DMS153 treated with DMSO at 0.1 percent for 48 hours (cell line): ENCODE measurements around the gene RPS18.

Experiments
- DNase-seq: peaks from one replicate; lab custom pipeline; 2025; ENCODE audit not compliant: unreplicated experiment; lab: John Stamatoyannopoulos, UW

The RPS18 gene

DNA sequence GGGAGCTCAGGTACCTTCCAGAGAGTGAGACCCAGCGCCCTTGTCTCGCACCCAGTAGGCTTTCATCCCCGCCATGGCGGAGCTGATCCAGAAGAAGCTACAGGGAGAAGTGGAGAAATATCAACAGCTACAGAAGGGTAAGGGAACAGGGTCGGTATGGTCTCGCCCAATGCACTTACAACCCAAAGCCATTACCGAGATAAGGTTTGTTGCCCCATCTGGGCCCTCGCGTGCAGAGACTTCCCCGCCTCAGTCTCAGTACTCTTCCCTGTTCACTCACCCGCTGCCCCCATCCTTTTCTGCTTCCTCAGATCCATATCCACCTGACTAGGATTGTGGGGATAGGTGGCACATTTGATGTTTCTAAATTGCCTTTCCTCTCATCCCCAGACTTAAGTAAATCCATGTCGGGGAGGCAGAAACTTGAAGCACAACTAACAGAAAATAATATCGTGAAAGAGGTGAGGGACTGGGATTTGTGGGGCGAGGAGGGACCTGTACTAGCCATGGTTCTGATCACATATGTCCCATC is 18.0 kb downstream of the RPS18 start:
- DNase-seq: no peak

DNA sequence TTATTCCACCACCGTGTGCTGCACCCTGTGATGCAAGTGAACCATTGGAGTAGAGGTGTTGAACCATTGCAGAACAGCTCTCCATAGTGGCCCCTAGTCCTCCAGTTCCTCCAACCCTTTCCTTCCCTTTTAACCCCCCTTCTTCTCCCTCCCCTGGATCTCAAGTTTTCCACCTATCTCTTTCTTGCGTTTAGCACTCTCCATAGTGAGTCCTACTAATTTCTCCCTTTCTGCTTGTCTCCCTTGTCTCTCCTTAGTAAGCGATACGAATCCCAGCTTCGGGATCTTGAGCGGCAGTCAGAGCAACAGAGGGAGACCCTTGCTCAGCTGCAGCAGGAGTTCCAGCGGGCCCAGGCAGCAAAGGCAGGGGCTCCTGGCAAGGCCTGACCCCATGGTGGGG is 18.6 kb downstream of the RPS18 start:
- no peak for DNase-seq

DNA sequence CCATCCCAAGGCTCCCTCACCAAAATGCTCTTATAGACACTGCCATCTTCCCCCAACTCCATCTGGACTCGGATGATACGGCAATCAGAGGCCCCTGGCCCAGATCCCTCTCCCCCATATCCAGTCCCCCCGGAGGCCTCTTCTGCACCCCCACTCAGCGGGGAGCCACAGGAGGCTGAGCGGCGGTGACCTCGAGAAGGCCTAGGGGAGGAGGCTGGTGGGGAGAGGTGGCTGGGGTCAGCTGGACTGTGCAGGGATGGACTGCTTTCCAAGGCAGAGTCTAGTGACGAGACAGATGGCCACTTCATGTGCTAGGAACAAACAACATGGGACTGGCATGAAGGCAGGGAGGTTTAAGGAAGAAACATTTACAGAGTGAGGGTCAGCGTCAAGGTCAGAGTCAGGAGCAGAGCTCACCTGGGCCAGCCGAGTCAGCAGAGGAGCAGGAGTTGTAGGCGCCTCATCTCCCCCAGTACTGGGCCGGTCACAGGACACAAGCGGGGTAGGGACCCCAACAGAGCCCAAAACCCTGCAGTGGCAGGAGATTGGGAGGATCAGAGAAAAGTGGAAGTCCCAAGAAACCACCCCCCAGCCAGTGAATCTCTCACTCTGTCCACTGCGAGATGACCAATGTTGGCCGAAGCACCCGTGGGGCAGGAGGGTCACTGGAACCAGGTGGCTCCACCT is 21.3 kb downstream of the RPS18 start:
- no peak for DNase-seq

DNA sequence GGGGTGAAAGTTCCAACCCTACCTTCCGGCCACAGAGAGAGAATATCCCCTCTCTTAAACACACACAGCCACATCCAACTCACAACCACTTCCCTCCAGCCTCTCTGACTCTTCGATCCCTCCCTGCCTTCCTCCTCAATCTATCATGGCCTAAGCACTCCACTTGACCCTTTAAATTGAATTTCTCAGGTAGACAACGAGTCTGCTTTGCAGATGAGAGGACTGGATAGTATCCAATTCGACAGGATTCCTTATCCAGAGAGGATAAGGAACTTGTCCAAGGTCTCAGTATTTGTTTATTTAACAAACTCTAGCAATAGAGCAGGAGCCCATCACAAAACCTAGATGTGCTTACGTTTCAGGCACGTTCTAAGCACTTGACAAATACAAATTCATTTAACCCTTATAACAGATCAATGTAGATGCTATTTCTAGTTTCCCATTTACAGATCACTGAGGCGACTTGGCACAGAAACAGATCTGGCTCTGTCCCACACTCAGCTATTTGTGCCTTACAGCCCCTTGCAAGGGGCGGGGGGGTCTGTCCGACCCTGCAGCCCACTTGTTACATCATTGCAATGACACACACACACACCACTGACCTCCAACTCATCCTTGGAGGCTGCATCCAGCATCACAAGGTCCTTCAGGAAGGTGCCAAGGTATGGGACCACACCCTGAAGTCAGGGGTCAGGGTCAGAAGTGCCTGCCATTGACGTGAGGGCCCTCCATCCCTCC is 22.4 kb downstream of the RPS18 start:
- no peak for DNase-seq

DNA sequence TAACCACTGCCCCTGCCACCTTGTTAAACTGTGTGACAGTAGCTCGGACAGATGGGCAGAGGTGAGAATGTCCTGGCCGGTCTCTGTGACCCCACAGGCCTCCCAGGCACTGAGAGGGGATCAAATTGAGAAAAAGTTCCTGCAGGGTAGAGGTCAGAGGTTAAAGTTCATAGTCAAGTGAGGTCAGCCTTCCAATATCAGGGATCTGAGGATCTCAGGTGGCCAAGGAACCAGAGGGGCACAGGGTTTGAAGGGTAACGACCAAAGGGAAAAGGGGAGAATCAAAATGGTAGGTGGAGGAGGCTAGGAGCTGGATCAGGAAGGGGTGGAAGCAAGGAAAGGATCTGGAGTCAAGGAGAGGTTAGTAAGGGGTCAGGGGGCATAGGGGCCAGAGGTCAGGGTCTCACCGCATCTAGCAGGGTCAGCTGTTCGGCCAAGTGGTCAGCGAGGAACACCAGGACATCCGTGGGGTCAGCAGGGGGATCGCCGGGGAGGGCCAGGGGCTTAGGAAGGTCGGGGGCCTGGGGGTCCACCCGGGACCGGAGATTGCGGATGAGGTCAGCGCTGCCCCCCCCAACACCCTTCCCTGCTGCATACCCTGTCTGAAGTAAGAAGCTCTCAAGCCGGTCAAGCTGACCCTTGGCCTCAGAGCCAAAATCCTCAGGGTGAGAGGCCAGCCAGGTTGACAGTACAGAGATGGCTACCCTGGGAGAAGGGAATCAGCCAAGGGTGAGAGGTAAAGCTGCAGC is 23.9 kb downstream of the RPS18 start:
- DNase-seq: no peak

DNA sequence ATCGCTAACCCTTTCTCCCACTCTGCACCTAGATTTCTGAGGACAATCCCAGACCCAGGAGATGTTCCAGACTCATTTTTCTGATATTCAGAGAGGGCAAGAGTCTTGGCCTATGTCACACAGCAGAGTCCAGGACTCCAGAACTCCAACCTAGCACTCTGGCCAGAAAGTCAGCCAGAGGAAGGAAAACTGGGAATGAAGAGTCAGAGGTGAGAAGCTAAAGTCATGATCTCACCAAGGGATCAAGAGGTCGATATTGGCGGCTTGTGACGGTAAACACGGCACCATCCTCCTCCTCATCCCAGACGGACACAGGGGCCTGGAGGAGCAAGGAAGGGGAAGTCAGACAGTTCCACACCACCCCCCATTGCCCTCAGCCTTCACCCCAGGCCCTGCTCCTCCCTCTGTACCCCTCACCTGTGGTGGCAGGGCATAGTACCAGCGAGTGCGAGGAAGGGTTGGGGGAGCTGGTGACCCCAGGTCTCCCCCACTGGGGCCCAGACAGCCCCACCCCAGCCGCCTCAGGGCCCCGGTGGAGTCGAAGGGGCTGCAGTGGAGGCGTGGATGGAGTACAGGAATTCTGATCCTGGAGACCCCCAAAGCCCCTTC is 25.0 kb downstream of the RPS18 start:
- no peak for DNase-seq

DNA sequence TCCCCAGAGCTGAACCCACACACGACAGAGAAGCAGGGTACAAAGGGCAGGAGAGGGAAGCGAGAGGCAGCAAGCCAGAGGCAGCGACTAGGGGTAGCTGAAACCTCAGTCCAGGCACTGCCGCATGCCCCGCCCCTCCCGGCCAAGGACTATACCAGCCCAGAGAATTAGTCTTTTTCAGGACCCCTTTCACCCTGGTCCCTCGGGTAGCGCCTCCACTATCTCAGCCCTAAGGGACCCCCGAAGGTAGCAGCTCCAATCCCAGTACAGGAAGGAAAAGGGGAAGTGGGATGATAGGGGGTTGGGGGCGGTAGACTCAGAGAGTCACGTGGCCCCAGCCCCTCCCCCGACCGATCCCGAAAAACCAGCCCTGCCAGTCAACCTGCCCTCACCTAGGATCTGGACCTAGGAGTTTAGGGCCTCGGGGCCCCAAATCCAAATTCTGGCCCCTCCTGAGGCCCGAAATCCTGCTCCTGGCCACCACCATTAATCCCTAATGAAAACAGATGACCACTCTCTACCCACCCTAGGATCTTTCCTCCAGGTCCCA is 25.6 kb downstream of the RPS18 start:
- no peak for DNase-seq

DNA sequence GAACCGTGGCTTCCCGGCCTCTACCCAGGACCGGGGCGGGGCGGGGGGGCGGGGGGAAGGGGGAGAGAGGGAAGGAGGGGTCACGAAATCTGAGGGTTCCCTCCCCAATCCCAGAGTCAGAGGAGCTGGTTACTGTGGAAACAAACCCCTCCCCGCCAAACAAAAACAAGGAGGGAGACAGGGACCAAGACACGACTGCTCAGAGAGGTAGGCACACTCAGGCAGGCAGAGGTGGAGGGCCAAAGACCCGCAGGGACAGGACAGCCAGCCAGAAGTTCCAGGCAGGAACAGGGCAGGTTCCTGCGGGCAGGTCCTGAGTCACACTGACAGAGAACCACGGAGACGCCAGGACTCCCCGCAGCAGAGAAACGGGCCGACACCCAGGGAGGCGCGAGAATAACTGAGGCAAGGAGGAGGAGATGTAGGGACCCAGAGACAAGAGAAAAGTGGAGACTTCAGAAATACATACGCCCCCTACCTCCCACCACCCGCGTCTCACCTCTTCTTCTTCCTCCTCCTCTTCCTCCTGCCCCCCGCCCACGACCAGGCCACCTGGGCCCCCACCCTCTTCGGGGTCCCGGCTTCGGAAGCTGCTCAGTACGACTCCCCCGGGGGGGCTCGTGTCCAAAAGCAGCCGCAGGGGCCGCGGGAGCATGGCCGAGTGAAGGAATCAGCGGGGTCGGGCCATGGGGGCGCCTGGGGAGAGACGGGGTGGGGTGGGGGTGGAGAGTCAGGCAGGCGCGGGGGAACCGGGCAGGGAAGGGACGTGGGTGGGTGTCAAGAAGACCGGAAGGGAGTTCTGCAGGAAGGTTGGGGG is 26.3 kb downstream of the RPS18 start:
- DNase-seq: peak; percentile 20

DNA sequence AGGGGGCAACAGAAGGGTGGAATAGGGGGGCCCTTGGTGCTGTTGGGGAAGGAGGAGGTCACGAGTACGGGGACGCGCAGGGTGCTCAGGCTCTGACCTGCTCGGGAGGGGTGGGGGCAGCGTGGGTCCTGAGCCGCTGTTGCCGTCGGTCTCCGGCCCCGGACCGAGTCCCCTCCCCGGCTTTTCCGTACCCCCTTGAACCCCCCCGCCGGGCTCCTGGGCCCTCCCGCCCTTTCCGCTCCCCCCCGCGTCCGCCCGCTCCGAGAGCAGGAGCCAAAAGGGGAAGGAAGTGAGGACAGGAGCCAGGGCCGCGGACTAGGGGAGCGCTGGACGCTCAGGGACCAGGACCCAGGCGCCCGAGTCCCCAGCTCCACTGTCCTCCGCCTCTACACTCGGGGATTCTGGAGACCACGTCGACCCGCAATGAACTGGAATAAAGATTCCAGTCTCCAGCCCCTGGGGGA is 26.9 kb downstream of the RPS18 start, which contains the start of gene RGL2:
Gene RGL2 (minus strand): TSS at position 170 of the 464 bp plus-strand sequence. CDS start 332 bp downstream, outside the sequence.
- DNase-seq: peak; percentile 60

DNA sequence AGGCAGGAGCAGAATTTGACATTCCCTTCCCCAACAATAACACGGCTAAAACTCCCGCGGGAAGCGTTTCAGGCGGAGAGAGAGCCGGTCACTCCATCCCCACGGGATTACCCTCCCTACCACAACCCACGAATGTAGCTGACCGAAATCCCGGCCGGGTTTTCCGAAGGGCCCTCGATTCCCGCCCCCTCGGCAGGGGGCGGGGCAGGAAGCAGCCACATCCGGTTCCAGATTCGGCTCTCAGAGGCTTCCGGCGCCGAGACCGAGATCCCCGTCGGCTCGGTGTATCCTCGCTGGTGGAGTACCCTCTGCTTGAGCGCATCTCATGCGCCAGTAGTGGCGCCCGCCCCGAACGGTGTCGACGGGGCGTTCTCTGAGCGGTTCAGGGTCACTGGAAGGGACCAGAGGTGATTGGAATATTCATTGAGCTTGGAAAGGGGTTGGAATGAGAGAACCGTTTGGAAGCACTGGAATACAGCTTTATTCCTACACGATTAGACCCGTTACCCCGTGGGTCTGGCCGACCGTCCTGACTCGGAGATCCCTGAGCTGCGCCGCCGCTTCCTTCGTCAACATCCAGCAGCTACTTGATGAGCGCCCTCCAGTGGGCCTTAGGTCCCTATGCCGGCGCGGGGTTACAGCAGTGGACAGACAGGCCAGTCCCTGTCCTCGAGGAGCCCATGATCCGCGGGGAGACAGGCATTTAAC is 27.5 kb downstream of the RPS18 start:
- DNase-seq: peak; percentile 90

DNA sequence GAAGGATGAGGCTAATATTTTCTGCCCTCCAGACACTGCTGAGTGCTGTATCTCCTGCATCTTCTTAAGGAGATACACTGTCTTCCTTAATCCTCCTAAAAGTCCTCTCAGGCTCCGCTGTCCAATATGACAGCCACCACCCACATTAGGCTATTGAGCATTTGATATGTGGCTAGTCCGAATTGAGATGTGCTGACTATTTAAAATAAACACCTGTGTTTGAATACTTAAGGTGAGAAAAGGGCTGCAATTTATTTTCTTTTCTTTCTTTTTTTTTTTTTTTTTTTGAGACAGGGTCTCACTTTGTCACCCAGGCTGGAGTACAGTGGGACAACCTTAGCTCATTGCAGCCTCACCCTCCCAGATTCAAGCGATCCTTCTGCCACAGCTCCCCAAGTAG is 30.0 kb downstream of the RPS18 start:
- DNase-seq: no peak

DNA sequence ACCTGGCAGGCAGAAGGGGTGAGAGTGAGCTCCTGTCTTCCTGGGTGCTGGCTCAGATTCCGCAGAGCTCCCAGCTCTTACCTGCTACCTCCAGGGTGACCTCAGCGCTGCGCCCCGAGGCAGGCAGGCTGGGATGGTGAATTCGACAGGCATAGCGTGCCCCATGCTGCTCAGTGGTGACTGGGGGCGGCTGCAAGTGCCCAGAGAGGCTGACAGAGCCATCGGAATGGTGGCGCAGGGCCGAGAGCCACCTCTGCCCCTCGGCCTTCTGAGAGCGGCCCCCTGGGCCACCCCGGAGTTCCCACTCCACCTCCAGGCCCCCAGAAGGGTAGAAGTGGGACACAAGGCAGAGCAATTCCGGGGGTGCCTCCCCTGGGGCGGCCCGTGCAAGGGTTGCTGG is 32.3 kb downstream of the RPS18 start:
- DNase-seq: no peak

DNA sequence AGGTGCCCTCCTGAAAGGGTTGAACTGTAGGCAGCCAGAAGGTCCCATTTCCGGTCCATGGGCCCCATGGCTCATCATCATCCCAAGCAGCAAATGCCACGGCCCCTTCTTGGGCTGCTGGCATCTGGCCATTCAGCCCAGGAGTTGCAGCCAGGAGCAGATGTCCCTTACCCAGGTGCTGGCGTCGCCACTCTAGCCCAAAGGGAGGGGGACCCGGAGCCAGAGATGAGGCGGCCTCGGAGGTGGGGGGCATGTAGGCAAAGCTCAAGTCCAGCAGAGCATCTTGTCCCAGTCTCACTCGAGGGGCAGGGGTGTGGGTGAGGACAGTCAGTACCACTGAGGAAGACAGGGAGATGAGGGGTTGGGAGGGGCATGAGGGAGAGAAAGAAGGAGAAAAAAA is 33.2 kb downstream of the RPS18 start:
- DNase-seq: no peak

DNA sequence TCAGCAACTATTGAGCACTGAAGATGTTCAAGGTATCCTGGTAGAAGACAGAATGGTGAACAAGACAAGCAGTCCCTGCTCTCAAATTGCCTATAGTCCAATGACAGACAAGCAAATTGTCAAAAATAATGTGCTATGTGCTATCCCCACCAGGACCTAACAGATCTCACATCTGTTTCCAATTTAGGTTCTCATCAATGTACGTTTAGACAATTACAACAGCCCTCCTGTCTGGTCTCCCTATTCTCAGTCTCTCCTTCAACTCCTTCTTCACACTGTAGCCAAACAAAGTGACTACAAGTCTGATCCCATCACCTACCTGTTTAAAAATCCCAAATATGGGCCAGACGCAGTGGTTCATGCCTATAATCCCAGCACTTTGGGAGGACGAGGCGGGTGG is 34.5 kb downstream of the RPS18 start:
- DNase-seq: no peak

DNA sequence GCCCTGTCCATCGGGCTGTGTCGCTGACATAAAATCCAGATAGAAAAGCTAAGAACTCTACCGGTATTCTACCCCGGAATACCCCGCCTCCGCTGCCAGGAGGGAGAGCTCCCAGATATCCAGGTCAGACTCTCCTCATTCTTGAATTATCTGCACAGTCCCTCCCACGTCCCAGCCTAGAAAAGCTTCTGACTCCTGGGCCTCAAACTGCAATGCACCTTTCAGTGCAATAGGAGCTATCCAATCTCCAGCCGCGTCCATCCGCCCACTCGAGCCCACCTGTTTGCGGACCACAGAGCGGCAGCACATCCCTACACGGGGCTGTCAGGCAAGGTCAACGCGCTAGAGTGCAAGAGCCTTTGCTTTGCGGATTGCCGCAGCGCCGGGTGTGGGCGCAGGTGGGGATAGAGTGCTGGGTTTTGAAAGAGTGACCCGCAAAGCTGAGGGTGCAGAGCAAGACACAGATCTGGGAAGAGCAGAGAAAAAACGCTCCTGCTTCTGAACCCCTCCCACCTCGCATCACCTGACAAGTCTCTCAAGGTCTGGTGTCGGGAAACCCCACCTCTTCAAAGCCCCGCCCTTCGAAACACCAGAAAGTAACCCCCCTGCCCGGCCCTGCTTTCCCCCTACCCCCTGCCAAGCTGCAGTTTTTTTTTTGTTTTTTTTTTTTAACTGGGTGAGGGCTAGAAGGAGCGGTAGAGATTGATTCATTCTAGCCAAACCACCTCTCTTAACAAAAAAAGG is 40.7 kb downstream of the RPS18 start:
- DNase-seq: peak; percentile 56

DNA sequence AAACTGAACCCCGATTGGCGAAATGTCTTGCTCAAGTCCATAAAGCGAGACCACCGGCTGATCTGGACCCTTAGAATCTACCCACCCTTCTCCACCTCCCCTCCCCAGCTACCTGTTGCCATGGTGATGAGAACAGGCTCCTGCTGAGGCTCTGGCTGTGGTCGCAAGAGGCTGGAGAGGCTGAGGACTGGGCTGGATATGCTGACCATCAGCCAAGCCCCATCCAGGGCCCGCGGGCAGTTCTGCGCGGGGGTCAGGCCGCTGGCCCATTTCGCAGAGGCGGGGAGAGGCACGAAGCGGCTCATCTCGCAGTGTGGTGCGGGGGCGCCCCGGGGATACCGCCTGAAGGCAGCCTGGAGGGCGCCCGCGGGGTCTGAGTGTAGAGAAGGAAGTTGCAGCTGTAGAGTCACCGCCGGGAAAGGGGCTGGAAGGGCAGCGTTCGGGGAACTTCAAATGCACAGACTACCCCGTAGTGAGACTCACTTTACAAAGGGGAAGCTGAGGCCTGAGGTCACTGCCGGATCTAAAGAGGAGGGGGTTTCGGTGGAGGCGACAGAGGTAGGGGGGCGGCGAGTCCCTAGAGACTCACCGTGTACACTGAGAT is 41.3 kb downstream of the RPS18 start:
- DNase-seq: no peak

DNA sequence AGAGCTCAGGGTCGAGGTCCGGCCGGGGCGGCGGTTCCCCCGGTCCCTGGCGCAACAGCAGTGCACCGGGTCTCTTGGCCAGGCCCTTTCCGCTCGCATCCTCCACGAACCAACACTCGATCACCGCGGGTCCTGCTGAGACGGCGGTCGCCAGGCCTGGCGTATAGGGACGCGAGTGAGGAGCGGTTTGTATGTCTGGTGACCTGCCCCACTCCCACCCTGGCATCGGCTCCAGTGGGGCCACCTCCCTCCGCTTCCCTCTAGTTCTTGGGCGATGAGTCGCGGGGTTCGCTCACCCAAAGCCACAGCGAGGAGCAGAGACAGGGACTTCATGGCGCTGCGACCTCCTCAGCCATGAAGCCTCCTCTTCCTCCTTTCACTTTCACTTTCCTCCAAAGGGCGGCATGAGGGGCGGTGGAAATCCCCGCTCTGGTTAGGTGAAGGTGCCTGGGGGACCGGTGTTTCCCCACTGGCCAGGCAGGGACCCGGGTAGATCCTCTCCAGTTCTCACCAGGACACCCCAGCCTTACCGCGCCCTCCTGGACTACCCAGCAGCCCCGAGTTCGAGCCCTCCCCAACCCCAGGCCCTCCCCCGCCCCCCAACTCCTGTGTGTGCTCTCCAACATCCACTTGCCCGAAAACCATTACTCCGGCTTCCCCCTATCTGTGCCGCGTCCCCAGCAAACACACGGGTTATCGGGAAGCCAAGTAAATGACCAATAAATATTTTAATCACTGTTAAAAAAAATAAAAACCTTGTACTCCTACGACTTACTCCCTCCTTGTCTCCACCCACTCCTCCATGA is 42.0 kb downstream of the RPS18 start, which contains the start of gene TAPBP:
Gene TAPBP (minus strand): TSS at position 370 of the 806 bp plus-strand sequence. CDS start 37 bp downstream, at position 333.
- peak; percentile 3 for DNase-seq
